SK-N-SH (cell line): ENCODE measurements around the gene STAP2. TPM values are rescaled to one million over a fixed set of nuclear protein-coding genes. Genes with fewer than 3 reads are reported as not detected.

Source experiments
- CTCF ChIA-PET: fragments of 300-600, 350-600 bp; formaldehyde crosslinking; extraction: SDS; loops from one replicate; lab custom pipeline; 2021; lab: Yijun Ruan, JAX
- POLR2A ChIA-PET: fragments of 350-600 bp; sonication (Branson Sonifier 250); formaldehyde crosslinking; extraction: SDS; loops from one replicate; lab custom pipeline; 2020; ENCODE audit warnings: antibody characterized with exemption, inconsistent platforms; lab: Yijun Ruan, JAX
- DNase-seq: peaks from one replicate; pipeline ENCODE4 v3.0.0; 2012
- H2AFZ ChIP-seq: fragments of 200-600 bp; sonication (generic); 2 replicates; pipeline ENCODE4 v1.8.1; 2016; ENCODE audit warnings: antibody characterized with exemption, mild to moderate bottlenecking, low read depth
- H3F3A ChIP-seq: fragments of 200-600 bp; sonication (generic); replicated peaks from 2 replicates; pipeline ENCODE3; 2016; ENCODE audit warnings: antibody characterized with exemption, mild to moderate bottlenecking; ENCODE audit not compliant: insufficient read depth
- H3K27ac ChIP-seq, 2 experiments: fragments of 200-500 bp in 1 of 2; fragments of 200-600 bp in 1 of 2; sonication (Bioruptor generic) in 1 of 2; sonication (generic), shearing (Covaris generic) in 1 of 2; 2 replicates each; pipeline versions ENCODE4 v1.5.1 to v1.6.1; 2014 to 2016; ENCODE audit warnings: low read depth in 2 of 2, inconsistent platforms in 1 of 2, low read length in 1 of 2, mild to moderate bottlenecking in 1 of 2, mixed read lengths in 1 of 2
- H3K27me3 ChIP-seq: fragments of 200-600 bp; sonication (generic), shearing (Covaris generic); 2 replicates; pipeline ENCODE4 v1.6.1; 2016; ENCODE audit warnings: mixed run types; ENCODE audit not compliant: insufficient read depth
- H3K36me3 ChIP-seq, 2 experiments: fragments of 200-500 bp in 1 of 2; fragments of 200-600 bp in 1 of 2; sonication (Bioruptor generic) in 1 of 2; sonication (generic) in 1 of 2; replicated peaks in 1 of 2; 2 replicates each; pipeline versions ENCODE3 to v1.5.1; 2014 to 2016; ENCODE audit warnings: low read length in 1 of 2, mild to moderate bottlenecking in 1 of 2; ENCODE audit not compliant: insufficient read depth in 2 of 2, control insufficient read depth in 1 of 2
- H3K4me1 ChIP-seq, 2 experiments: fragments of 200-500 bp in 1 of 2; fragments of 200-600 bp in 1 of 2; sonication (Bioruptor generic) in 1 of 2; sonication (generic), shearing (Covaris generic) in 1 of 2; 2 replicates each; pipeline versions ENCODE4 v1.5.1 to v1.6.1; 2014 to 2016; ENCODE audit warnings: low read depth in 1 of 2, low read length in 1 of 2, mixed run types in 1 of 2; ENCODE audit not compliant: insufficient read depth in 2 of 2, control insufficient read depth in 1 of 2
- H3K4me2 ChIP-seq: fragments of 200-600 bp; sonication (generic), shearing (Covaris generic); 2 replicates; pipeline ENCODE4 v1.6.1; 2017; ENCODE audit warnings: mixed run types
- H3K4me3 ChIP-seq, 2 experiments: fragments of 200-500 bp in 1 of 2; fragments of 200-600 bp in 1 of 2; sonication (Bioruptor generic) in 1 of 2; sonication (generic), shearing (Covaris generic) in 1 of 2; 2 replicates each; pipeline versions ENCODE4 v1.5.1 to v1.8.1; 2014 to 2016; ENCODE audit warnings: low read depth in 2 of 2, inconsistent platforms in 1 of 2, low read length in 1 of 2, mild to moderate bottlenecking in 1 of 2, mixed read lengths in 1 of 2, moderate library complexity in 1 of 2
- H3K79me2 ChIP-seq: fragments of 200-600 bp; sonication (generic); 2 replicates; pipeline ENCODE4 v1.8.1; 2017; ENCODE audit warnings: mild to moderate bottlenecking; ENCODE audit not compliant: insufficient read depth
- H3K9ac ChIP-seq: fragments of 200-600 bp; sonication (generic); 2 replicates; pipeline ENCODE4 v1.6.1; 2017; ENCODE audit warnings: mixed run types
- H3K9me2 ChIP-seq: fragments of 200-600 bp; sonication (generic); 2 replicates; pipeline ENCODE4 v1.6.1; 2017; ENCODE audit warnings: mixed run types
- H3K9me3 ChIP-seq: fragments of 200-600 bp; sonication (generic); 2 replicates; pipeline ENCODE4 v1.6.1; 2017; ENCODE audit warnings: mixed run types, mild to moderate bottlenecking, moderate library complexity
- H4K20me1 ChIP-seq: fragments of 200-600 bp; sonication (generic); 2 replicates; pipeline ENCODE4 v1.6.1; 2017; ENCODE audit warnings: mild to moderate bottlenecking, mixed run types; ENCODE audit not compliant: insufficient read depth
- CHD2 ChIP-seq: fragments of 150-350 bp; IDR thresholded peaks from 2 replicates; pipeline ENCODE4 v1.6.1; 2018; ENCODE audit warnings: low read length; ENCODE audit not compliant: partially characterized antibody
- FOSL2 ChIP-seq: IDR thresholded peaks from 2 replicates; pipeline ENCODE4 v1.4.0; 2012; ENCODE audit warnings: low read depth, mild to moderate bottlenecking, moderate library complexity, borderline replicate concordance
- FOXJ3 ChIP-seq: sonication (generic); formaldehyde crosslinking; IDR thresholded peaks from 2 replicates; pipeline ENCODE4 v1.5.1; 2020; ENCODE audit warnings: mild to moderate bottlenecking, missing genetic modification reagents
- FOXM1 ChIP-seq: IDR thresholded peaks from 2 replicates; pipeline ENCODE4 v1.4.0; 2012; ENCODE audit warnings: low read depth, mild to moderate bottlenecking
- GABPA ChIP-seq: IDR thresholded peaks from 2 replicates; pipeline ENCODE4 v1.4.0; 2012; ENCODE audit warnings: low read depth, mild to moderate bottlenecking
- JUND ChIP-seq: IDR thresholded peaks from 2 replicates; pipeline ENCODE4 v1.4.0; 2012
- MEF2A ChIP-seq: IDR thresholded peaks from 2 replicates; pipeline ENCODE4 v1.4.0; 2012; ENCODE audit warnings: low read depth, borderline replicate concordance
- SMC3 ChIP-seq: IDR thresholded peaks from 2 replicates; pipeline ENCODE4 v1.6.1; 2012; ENCODE audit warnings: low read depth, low read length, improper control_type of control experiment
- TCF12 ChIP-seq: IDR thresholded peaks from 2 replicates; pipeline ENCODE4 v1.4.0; 2012
- WGBS: methylation state at CpG from one replicate; pipeline ENCODE4 v1.1.6; 2017; ENCODE audit warnings: low lambda C conversion rate; 5-methylcytosine and 5-hydroxymethylcytosine counted together
- polyA plus RNA-seq, 3 experiments: library from polyadenylated mRNA; depleted of rRNA; stranded (reverse); fragments of >200 nt; gene quantifications; 2 replicates each; pipeline ENCODE4 v1.2.3, GENCODE V29; 2012
- TF ChIP-seq, protein P1 (sequence below): IDR thresholded peaks from 2 replicates; pipeline ENCODE4 v1.4.0; 2012; ENCODE audit warnings: low read depth
- TF ChIP-seq, protein P2 (sequence below): IDR thresholded peaks from 2 replicates; pipeline ENCODE4 v1.4.0; 2012; ENCODE audit warnings: low read depth, borderline replicate concordance

Gene STAP2
- polyA plus RNA-seq, 1 of the 3 experiments (the other 2 are of a cell fraction), result 7.6 TPM

- Histone ChIP-seq H3K9me3 (no peaks in the 10 kb centered on the region), H2AFZ (no peak overlapping the region), H3K4me3 (no peak overlapping the region), H3K9me2 (no peaks in the 10 kb centered on the region), H4K20me1 (no peaks in the 10 kb centered on the region), H3F3A (no peaks in the 10 kb centered on the region), H3K4me2 (no peak overlapping the region), H3K27me3 (no peaks in the 10 kb centered on the region), H3K4me1 (no peaks in the 10 kb centered on the region), H3K79me2 (no peaks in the 10 kb centered on the region), H3K9ac (no peak overlapping the region), H3K36me3 (peaks cover 3 to 41% of the 10 kb centered on the region in 2 experiments), H3K27ac (no peak overlapping the region; a peak in 1 of 4 replicates)
- WGBS, result 95% methylated on average over 14 of the region's 16 CpGs
- no peak for TF ChIP-seq SMC3
- no peak for TF ChIP-seq FOXM1
- no peak for TF ChIP-seq TCF12
- no peak for TF ChIP-seq GABPA
- TF ChIP-seq JUND, result no peak
- TF ChIP-seq MEF2A, result no peak
- POLR2A ChIA-PET, result no interaction called here
- CTCF ChIA-PET, result interaction anchor here (1.6 to 2.2 kb wide), 2 partner anchors 90 to 91 kb away, joined by 8 to 11 read pairs; no protein-coding TSS in a partner anchor
- peak; percentile 27 for DNase-seq
These were observed 19.3 kb upstream of the STAP2 start for GRCh38 chr19:4357921-4358326.

GRCh38 chr19:4357095-4357797, 18.6 kb upstream of the STAP2 start:
- peak; percentile 54 for DNase-seq
- POLR2A ChIA-PET, result no interaction called here
- no peak overlapping the region for H3K4me2 ChIP-seq
- H3K27ac ChIP-seq, result no peak overlapping the region; a peak in 1 of 4 replicates
- H3K9ac ChIP-seq, result no peak overlapping the region
- WGBS, result 88% methylated on average over 6 of the region's 23 CpGs
- H3K9me3 ChIP-seq, result no peaks in the 10 kb centered on the region
- CTCF ChIA-PET, result interaction anchor here (1.3 to 1.6 kb wide), 2 partner anchors 18 to 89 kb away, joined by 3 to 11 read pairs; no protein-coding TSS in a partner anchor
- peaks cover 5% of the 10 kb centered on the region for H3F3A ChIP-seq
- peaks cover 3 to 34% of the 10 kb centered on the region in 2 experiments for H3K36me3 ChIP-seq
- H3K4me1 ChIP-seq, result no peaks in the 10 kb centered on the region
- H2AFZ ChIP-seq, result no peak overlapping the region
- TF ChIP-seq FOXM1 (no peak), MEF2A (no peak), JUND (no peak), CHD2 (no peak), FOXJ3 (CRISPR knock-in tag) (no peak), TCF12 (no peak), FOSL2 (no peak)
- TF ChIP-seq, protein P1, sequence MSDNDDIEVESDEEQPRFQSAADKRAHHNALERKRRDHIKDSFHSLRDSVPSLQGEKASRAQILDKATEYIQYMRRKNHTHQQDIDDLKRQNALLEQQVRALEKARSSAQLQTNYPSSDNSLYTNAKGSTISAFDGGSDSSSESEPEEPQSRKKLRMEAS, result no peak
- TF ChIP-seq, protein P2, sequence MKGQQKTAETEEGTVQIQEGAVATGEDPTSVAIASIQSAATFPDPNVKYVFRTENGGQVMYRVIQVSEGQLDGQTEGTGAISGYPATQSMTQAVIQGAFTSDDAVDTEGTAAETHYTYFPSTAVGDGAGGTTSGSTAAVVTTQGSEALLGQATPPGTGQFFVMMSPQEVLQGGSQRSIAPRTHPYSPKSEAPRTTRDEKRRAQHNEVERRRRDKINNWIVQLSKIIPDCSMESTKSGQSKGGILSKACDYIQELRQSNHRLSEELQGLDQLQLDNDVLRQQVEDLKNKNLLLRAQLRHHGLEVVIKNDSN, result no peak
- H3K27me3 ChIP-seq, result no peaks in the 10 kb centered on the region
- H3K9me2 ChIP-seq, result no peaks in the 10 kb centered on the region
- no peaks in the 10 kb centered on the region for H4K20me1 ChIP-seq
- H3K4me3 ChIP-seq, result no peak overlapping the region
- no peaks in the 10 kb centered on the region for H3K79me2 ChIP-seq
